ENCODE results near the gene PPM1A. TPM values are rescaled to one million over a fixed set of nuclear protein-coding genes. Genes with fewer than 3 reads are reported as not detected.

The PPM1A gene
- total and polyA plus RNA-seq, 9 of the 15 experiments (the other 6 are each of a cell fraction or from before 2014, with no cell fraction given) = 5.5 to 23.9 (median 15.2) TPM

- TF ChIP-seq, protein P1, sequence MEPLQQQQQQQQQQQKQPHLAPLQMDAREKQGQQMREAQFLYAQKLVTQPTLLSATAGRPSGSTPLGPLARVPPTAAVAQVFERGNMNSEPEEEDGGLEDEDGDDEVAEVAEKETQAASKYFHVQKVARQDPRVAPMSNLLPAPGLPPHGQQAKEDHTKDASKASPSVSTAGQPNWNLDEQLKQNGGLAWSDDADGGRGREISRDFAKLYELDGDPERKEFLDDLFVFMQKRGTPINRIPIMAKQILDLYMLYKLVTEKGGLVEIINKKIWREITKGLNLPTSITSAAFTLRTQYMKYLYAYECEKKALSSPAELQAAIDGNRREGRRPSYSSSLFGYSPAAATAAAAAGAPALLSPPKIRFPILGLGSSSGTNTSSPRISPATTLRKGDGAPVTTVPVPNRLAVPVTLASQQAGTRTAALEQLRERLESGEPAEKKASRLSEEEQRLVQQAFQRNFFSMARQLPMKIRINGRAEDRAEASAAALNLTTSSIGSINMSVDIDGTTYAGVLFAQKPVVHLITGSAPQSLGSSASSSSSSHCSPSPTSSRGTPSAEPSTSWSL (CRISPR knock-in tag; IDR thresholded peaks at IDR 0.05; ENCODE audit: borderline replicate concordance) = no peak
Measured at GRCh38 chr14:60339571-60339970, 90.5 kb downstream of the PPM1A start (continued).

DNA sequence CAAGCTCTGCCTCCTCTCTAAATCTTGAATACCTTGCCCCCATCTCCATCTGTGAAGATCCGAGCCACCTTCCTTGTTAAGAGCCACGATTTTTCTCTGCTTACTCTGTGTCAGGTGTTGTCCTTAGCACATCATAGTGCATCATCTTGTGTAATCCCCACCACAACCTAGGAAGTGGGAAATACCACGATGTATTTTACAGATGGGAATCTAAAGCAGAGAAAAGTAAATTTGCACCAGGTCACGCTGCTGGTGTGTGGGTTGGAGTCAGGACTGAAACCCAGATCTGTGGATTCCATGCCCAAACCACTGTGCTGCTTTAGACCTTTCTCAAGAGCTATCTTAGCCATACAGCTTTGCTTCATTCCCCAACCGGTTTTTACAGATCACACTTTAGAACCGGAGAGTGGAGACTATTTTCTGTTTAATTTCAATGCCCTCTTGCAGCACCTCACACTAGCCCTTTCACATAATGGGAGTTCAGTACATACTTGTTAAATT is 94.6 kb downstream of the PPM1A start:
- Histone ChIP-seq H3K4me1 (replicated peaks in 1 of 2; ENCODE audit: control insufficient read depth in 2 of 2, insufficient read depth in 2 of 2, low read length in 2 of 2) (no peaks in the 10 kb centered on the region), H4K20me1 (replicated peaks; ENCODE audit: control insufficient read depth, insufficient read depth, low read length) (no peaks in the 10 kb centered on the region), H3K9me1 (ENCODE audit: control insufficient read depth, insufficient read depth, low read length) (no peaks in the 10 kb centered on the region), H3K79me2 (ENCODE audit: control insufficient read depth, insufficient read depth, low read length) (no peaks in the 10 kb centered on the region), H3K9me3 (replicated peaks; ENCODE audit: control insufficient read depth, insufficient read depth, low read depth, low read length) (no peaks in the 10 kb centered on the region), H3K4me3 (no peak overlapping the region), H3K4me2 (ENCODE audit: insufficient read depth, low read length) (no peak overlapping the region), H3K27ac (ENCODE audit: extremely low read depth, low read depth, low read length) (no peak overlapping the region), H3K36me3 (ENCODE audit: control insufficient read depth, insufficient read depth, low read length) (no peaks in the 10 kb centered on the region), H3K9ac (ENCODE audit: insufficient read depth in 1 of 2, low read depth in 2 of 2, low read length in 2 of 2) (no peak overlapping the region), H2AFZ (ENCODE audit: low read depth, low read length) (no peak overlapping the region), H3K27me3 (ENCODE audit: control insufficient read depth in 2 of 2, insufficient read depth in 2 of 2, low read length in 2 of 2) (no peaks in the 10 kb centered on the region)
- intact Hi-C loops (cut with micrococcal nuclease) = no loop called here
- POLR2A ChIA-PET = interaction anchor here (0.6 to 1.4 kb wide), 2 partner anchors 12 to 907 kb away, joined by 3 read pairs; no protein-coding TSS in a partner anchor
- no peak for TF ChIP-seq CBX8 (IDR thresholded peaks at IDR 0.05; ENCODE audit: borderline replicate concordance, extremely low read depth, low read depth, low read length, poor library complexity, severe bottlenecking)
- WGBS (ENCODE audit: insufficient coverage, low coverage, missing lambda C conversion rate) = 11% methylated on average over 6 of the region's 6 CpGs
- FAIRE-seq (no peak), DNase-seq (ENCODE audit: extremely low read depth in 1 of 4, low spot score in 3 of 4) (no peak), ATAC-seq (no peak)
- in situ Hi-C loops (cut with MboI) = no loop called here
- no TSS peak for BruUV-seq (replicated peaks)
- CTCF ChIA-PET (ENCODE audit: low intra/inter-chr PET ratio) = no interaction called here

Data from K562 (cell line).